NCI-H2196 treated with DMSO at 0.1 percent for 48 hours (cell line): Measurements from ENCODE around the gene SLC1A7.

Source experiments
- DNase-seq: peaks from one replicate; lab custom pipeline; 2025; ENCODE audit not compliant: unreplicated experiment; lab: John Stamatoyannopoulos, UW

SLC1A7 gene

DNA sequence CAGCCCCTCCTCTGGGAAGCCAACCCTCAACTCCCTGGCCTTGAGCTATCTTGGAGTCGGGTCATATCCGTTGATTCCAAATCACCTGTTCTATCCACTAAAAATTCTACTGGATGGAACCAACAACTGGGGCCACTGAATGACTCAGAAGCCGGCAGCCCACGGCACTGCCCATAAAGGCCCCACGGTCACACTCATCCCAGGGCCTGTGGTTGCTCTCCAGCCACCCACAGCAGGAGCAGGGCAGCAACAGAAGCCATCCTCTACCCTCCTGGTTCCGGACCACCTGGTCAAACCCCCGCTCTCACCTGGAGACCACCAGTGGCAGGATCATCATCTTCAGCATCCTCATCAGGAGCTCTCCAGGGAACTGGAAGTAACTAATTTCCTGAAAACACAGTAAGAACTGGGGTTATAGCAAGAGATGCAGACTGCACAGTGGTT lies 8.4 kb downstream of the SLC1A7 start:
- DNase-seq: no peak

DNA sequence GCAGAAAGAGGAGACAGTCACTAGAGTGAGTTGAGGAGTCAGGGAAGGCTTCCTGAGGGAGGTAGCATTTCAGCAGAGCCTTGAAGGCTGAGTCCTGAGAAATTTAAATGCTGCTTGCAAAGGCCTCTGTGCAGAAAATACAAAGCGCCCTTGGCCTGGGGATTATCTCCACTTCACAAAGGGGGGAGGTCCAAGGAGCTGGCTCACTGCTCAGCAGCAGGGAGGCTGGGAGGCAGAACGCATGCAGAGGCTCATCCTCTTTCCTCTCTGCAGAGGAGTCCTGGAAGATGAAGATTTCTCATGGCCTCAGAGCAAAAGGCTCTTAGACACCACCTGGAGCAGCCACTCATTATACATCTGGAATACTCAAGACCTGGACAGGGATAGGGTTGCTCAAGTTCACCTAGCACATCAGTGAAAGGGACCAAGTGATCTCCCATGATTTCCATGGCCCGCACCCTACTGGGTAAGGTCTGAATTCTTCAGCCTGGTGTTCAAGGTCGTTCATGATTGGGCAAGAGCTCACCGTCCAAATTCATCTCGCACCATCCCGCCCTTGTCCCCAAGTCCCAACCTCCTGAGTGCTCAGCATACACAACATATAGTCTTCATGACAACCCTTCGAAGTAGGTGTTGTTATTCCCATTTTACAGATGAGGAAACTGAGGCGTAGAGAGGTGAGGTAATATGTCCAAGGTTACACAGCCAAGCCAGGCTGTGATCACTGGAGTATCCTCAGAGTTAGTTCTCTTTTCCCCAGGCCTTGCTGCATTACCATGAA lies 9.0 kb downstream of the SLC1A7 start:
- DNase-seq: no peak

DNA sequence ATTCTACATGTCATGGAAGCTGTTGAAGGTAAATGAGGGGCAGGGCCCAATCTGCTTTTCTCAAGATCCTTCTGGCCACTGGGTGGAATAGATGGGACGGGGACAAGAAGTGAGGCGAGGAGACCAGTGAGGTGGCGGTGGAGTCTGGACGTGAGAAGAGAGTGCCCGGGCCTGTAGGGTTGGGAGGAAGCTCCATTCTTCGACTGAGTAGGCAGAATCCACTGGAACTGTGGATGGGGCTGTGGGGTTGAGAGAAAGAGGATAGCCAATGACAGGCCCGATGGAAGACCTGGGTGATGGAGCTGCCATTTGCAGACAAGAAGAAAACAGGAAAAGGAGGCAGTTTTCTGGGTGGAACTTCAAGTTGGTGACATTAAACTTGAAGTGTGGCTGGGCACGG lies 10.3 kb downstream of the SLC1A7 start:
- no peak for DNase-seq

DNA sequence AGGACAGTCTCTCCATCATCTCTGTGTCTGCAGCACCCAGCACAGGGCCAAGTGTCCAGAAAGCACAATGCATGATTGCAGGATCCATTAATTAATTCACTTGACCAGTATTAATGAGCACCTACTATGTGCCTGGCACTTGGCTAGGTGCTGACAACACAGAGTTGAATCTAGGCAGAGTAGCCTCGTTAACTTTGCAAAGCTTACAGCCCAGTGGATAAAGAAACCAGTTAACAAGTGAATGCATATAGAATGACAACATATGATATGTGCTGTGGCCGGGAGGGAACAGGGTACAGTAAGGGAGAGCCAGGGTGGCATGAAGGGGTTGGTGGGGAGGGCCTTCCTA lies 10.9 kb downstream of the SLC1A7 start:
- DNase-seq: no peak

DNA sequence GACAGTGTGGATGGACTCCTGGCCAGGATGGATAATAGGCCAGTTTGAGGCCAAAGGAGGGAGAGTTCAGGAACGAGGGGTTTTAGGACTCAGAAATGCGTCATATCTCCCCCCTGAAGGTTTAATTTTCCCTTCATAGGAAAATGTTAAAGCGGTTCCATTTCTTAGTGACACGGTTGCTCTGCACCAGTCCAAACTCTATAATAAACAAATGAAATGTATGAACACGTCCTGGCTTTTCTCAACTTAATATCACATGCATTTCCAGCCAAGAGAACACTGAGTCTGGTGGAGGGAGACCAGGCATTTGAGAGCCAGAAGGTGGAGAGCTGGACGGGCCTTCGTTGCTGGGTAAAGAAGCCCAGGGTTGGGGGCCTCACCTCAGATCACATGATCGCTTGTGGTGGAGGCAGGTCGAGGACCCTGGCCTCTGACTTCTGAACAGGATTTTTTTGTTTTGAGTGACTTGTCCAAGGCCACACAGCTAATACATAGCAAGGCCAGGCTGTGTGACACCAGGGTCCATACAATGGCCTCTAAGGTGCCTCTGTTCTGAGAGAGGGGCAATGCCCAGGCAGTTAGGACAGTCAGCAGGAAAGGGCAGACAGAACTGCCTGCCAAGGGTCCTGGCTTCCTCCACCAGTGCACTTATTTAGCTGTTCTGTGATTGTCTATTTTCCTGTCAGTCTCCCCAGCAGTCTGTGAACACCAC lies 11.4 kb downstream of the SLC1A7 start:
- DNase-seq: no peak

DNA sequence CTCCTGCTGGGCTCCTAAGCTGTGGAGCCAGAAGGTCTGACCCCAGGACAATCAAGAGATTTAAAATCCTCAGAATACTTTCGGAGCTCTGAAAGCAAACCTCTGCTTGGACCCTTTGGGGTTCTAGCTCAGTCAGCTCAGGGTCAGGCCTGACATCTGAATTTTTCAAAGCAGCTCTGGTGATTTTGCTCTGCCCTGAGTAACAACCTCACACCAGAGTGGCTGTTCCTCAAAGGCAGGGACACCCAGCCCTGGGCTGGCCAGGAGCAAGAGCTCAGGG lies 11.9 kb downstream of the SLC1A7 start:
- DNase-seq: no peak

DNA sequence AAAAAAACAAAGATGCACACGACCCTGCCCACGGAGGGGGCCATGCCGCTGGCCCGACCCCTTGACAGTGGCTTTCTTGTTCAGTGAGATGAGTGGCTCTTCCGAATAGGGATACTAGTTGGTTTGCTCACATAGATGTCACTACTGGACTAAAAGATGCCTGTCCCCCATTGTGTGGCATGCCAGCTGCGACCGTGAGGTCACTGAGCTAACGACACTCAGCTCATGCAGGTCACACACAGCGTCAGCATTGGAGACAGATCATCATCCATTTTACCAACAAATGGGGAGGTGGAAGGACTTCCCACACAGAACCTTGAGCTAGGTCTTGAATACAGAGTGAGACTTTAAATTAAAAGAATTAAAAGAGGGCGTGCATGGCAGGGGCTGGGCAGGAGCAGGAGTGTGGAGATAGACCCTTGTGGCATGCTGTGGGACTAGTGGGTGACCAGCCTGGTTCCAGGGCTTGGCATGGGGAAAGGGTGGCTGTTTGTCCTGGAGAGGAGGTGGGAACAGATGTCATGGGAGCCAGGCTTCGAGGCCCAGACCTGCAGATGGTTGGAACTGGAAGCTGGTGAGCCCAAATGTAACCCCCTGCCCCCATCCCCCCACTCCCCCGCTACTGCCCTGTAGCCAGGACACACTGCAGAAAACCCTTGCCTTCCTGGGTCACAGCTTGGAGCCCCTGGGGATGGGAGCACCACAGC lies 12.4 kb downstream of the SLC1A7 start:
- no peak for DNase-seq

DNA sequence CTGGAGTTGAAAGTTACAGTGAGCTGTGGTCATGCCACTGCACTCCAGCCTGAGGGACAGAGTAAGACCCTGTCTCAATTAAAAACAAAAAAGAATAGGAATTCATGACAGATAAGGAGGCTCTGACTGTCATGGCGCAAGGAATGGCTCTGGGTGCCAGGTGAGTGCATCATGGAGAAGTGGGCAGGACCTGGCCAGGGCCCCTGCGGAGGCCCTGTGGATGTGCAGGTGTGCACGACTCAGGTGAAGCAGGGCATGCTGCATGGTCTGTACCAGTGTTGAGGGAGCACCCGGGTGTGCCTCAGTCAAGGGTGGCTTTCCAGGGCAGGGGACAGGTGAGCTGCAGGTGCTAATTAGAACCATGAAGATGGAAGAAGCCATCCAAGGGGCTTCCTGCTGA lies 14.0 kb downstream of the SLC1A7 start:
- DNase-seq: no peak

DNA sequence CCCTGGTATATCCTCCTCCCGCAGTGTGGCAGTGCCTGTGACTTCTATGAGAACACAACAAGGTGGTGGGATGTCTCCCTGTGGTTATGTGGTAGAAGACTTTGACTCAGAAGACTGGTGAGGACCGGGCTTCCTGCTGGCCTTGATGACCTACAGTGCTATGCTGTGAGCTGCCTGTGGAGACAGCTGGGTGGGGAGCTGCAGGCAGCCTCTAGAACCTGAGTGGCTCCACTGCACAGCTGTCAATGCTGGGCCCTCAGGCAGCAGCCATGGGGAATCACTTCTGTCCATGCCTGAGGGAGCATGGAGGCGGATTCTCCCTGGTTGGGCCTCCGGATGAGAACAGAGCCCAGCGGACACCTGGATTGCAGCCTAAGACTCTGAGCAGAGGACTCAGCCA lies 14.9 kb downstream of the SLC1A7 start:
- no peak for DNase-seq

DNA sequence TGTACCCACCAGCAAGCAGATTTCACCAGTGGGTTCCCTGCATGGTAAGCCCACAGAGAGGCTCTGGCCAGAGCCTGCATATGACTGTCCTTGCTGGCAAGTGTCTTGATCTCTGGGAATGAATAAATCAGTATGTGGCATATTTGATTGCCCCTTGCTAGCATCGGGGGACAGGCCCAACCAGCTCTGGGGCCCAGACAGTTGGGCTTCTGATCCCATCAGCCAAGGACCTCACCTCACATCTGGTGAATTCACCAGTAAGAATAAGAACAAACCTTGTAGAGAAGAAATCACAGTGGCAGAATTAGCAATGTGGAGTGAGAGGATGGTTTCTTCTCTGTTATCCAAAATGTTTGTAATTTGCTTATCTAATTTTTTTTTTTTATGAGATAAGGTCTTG lies 15.9 kb downstream of the SLC1A7 start:
- DNase-seq: no peak

DNA sequence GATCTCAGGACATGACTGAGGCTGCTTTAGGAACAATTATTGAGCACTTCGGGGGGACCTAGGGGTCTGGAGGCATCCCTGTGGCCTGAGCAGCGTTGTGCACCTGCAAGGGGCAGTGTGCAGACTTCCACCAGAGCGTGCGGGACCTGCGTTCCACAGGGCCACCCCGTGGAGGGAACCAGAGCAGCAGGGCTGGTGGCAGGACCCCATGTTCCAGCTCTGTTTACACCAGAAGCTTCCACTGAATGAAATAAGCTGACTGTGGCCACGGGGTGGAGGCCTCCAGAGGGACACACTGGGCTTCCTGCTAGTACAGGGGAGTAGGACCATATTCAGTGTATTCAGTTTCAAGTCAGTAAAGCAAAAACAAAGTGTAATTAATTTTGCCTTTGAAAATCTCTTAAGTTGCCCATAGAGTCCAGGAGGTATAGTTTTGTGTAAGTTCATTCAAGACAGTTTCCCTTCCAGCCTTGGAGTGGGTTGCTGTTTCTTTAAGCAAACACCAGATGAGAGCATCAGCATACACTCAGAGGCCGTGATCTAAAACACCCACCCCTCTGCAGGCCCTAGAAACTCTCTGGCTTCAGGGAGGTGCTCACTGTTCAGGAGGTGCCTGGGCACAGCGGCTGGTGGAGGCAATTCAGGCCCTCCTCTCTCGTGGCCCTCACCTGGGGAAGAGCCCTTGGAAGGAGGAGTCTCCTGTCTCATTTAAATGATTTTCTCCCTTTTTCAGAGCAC lies 16.6 kb downstream of the SLC1A7 start:
- no peak for DNase-seq

DNA sequence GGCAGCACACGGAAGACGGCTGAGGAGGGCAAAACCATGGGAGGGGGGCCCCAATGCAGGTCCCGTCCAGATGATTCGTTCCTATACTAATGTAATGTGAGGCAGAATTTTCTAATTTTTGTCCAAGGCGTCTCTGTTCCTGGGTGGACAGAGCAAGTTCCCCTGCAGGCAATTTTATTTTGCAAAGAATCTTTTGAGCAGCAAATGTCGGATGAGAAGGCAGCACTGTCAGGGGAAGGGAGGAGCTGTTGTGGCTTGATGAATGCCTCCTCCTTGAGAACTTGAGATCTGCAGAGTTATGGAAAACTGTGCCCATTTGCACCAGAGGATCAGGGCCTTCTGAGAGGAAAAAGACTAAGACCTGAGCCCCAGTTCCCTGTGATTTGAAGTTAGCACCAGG lies 17.3 kb downstream of the SLC1A7 start:
- DNase-seq: no peak

DNA sequence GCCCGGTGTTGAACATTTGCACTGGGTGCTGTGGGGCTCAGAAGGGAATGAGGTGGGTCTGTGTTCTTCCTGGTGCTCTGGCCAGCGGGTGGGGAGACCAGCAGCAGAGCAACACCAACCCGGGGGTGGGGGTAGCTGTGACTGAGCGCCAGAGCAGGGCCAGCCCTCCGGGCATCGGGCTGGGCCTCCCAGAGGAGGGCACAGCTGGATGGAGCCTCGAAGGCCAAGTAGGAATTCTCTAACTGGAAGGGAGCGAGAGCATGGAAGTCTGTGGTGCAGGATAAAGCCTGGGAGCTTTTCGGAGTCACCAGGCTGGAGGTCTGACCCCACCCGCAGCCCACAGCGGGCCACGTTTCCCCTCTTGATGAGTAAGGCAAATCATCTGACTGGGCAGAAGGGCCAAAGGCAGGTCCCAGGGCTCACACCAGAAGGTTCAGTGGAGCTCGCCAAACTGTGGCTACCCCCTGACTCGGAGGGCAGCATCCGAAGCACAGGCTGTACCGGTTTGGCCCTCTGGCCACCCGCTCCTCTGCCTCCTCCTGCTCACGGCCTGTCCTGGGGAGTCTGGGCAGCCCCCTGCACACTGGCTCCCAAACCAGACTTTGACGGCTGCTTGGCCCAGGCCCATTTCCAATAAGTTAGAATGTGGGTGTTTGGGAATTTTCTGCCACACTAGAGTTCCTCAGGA lies 18.8 kb downstream of the SLC1A7 start:
- DNase-seq: no peak

DNA sequence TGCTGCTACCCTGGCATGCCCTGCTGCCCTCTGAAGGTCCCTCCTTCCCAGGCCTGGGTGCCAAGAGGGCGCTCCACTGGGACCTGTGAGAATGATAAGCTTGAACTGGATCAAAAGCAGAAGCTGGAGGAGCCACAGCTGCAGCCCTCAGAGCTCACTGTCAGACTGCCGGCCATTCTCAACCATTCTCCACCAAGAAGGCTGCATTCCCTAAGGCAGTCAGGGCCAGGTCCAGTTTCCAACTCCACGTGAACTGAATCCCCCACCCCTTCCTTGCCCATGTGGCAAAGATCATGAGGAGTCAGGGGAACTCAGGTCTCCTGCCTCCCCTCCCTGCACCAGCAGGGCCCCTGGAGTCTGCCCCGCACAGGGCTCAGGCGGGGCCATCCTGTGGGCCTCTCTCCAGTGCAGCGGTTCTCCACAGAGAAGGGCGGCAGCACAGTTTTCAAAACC lies 19.5 kb downstream of the SLC1A7 start:
- DNase-seq: no peak

DNA sequence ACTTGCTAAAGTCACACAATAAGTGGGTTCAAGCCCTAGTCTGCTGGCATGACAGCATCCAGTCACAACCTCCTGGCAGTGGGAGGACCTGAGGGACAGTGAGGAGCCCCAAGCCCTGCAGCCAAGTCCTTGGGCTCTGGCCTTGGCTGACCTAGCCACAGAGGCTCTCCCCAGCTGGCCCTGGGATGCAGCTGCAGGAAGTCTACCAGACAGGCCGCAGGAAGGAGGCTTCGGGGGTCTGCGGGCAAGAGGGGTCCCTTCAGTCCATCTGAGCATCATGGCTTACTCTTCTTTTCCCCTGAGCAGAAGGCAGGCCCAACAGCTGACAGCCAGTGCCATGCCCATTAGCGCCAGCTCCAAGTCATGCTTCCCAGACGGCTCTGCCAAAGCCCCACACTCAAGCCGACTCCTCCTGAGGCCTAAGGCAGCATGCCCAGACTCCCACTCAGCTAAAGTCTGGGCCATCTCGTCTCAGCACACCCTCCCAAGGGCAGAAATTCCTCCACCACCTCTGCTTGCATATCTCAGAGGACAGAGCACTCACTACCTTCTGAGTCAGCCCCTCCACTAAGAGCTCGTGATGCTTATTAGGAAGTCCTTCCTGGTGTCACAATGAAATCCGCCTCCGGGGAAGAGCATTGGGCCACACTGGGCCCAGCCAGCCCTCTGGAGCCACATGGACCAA lies 20.1 kb downstream of the SLC1A7 start:
- no peak for DNase-seq

DNA sequence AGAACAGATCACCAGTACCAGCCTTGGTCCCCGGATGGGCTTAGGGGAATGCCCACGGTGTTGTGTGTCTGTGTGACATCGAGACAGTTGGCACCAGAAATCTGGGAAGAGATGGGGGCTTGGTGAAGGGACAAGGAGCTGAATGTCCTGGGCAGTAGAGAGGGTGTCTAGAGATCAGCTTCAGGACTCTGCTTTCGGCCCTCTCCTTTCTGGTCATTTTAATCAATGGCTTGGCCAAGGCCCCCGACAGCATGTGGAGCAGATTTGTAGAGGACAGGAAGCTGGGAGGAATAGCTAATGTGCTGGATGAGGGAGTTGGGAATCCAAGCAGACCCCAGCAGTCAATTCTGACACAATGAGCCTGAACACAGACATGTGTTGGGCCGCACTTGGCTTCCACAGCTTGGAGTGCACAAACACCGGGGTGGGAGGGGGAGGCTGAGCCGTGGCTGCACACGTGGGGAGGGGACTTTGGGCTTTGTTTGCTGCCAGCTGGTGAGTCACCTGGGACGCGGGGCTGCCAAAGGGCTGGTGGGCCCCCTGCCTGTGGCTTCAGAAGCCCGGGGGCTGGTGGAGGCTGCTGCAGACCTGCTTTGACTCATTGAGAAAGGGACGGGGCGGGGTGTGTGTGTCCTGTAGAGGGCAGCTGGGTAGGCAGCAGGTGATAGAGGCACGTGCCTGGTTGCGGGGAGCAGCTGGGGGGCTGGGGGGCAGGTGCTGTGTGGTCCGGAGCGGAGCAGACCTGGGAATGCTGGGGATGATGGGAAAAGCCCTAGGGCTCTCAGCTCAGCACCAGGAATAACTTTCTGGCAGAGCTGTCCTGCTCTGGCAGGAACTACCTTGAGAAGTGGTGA lies 20.9 kb downstream of the SLC1A7 start:
- no peak for DNase-seq

DNA sequence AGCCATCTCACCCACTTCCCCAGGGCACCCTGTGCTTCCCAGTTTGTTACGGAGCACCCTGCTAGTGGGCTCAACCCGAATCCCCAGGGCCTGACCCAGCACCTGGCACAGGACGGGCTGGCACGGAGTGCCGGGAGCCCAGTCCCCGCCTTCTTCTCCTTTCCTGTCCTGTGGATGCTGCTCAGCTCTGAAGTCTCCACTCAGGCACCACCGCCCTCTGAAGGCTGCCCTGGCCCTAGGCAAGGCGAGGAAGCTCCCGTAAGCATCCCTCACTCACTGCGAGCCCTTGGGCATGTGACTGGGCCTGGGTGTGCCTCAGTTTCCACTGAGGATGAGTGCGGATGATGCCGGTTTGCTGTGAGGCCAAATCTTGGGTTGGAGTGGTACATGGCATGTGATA lies 21.8 kb downstream of the SLC1A7 start:
- DNase-seq: no peak

DNA sequence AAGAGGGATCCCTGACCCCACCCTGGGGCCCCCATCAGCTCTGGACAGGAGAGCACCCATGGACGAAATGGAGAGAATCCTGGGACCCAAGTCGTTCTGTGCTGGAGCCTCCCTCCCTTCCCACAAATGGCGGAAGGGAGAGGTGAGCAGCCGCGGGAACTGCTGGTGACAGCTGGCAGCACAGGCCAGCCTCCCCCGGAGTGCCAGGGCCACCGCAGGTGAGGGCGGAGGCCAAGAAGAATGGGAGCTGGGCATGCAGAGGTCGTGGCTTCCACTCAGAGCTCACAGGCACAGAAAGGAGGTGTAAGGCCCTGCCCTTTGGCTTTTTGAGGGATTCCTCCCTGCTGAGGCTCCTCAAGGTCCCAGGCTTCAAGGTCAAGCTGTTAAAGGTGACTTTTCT lies 24.6 kb downstream of the SLC1A7 start:
- no peak for DNase-seq

DNA sequence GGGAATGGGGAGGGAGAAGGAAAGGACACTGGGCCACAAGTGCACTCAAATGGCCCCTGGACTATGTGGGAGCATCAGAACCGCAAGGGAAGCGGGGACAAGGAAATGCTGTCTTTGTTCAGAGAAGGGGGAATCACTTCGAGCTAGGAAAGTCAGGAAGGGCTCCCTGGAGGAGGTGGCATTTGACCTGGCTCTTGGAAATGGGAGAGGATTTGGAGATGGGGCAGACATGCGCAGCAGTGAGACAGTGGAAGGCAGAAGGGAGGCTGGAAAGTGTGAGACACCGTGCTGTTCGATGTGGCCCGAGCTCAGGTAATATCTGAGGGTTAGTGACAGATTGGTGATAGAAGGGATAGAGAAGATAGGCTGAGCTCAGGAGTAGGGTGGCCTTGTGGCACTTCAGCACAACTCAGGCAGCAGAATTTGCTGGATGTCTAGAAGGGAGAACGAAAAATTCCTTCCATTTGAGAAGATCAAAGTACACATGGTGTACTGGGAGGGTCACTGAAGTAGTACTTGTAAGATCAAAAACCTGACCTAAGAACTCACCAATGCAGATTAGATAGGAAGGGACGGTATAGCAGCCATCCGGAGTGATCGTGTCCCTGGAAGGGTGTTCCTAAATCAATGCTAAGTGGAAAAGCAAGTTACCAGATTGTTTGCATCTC lies 25.4 kb downstream of the SLC1A7 start:
- DNase-seq: no peak
